Adrenal gland (tissue), 5 donors: ENCODE measurements around the gene SPANXN4.

ENCODE experiments used
- CTCF ChIP-seq, 6 experiments: fragments of 450-650 bp in 4 of 6; fragments of 200-600 bp in 2 of 6; sonication (generic) in 1 of 6; IDR thresholded peaks; 1 replicate in 5 of 6; 2 replicates in 1 of 6; pipeline versions ENCODE4 v1.5.1 to v1.8.0; 2016 to 2021; ENCODE audit warnings: antibody characterized with exemption in 6 of 6, mild to moderate bottlenecking in 2 of 6, moderate library complexity in 1 of 6
- POLR2A ChIP-seq, 2 donors: fragments of 450-650 bp; IDR thresholded peaks; one replicate each; pipeline ENCODE4 v1.6.1; 2017; ENCODE audit warnings: antibody characterized with exemption in 2 of 2, mild to moderate bottlenecking in 2 of 2, moderate library complexity in 1 of 2
- donor health status: DM: no; HTN: no; CAD: no.

- TF ChIP-seq CTCF (IDR thresholded peaks at IDR 0.05) (no peak), POLR2A (IDR thresholded peaks at IDR 0.05) (no peak)
Observed at GRCh38 chrX:143017272-143017671, 8.5 kb upstream of the SPANXN4 start.
